GM18873 (cell line): ENCODE data around the gene CISH.

Experiments used
- ATAC-seq: cut with Tn5 transposase; IDR thresholded peaks from one replicate; pipeline ENCODE4 v1.9.1; 2021; ENCODE audit warnings: mild to moderate bottlenecking, moderate library complexity, moderate number of reproducible peaks; ENCODE audit not compliant: unreplicated experiment, low FRiP score

CISH gene

GRCh38 chr3:50575372-50575771 lies 36.2 kb downstream of the CISH start:
- ATAC-seq, result no peak

GRCh38 chr3:50574444-50574831 lies 37.1 kb downstream of the CISH start:
- ATAC-seq, result no peak

GRCh38 chr3:50573566-50574443 lies 37.8 kb downstream of the CISH start:
- no peak for ATAC-seq

GRCh38 chr3:50572801-50573371 lies 38.7 kb downstream of the CISH start:
- no peak for ATAC-seq

- ATAC-seq, result no peak
Observed at GRCh38 chr3:50572158-50572557, 39.4 kb downstream of the CISH start.

- ATAC-seq, result no peak
Observed at GRCh38 chr3:50571486-50571885, 40.1 kb downstream of the CISH start.

- ATAC-seq, result no peak
Observed at GRCh38 chr3:50570508-50571279, 40.9 kb downstream of the CISH start.

- ATAC-seq, result peak; percentile 46
Observed at GRCh38 chr3:50568947-50569749, 42.4 kb downstream of the CISH start, which contains the start of gene HEMK1. Gene HEMK1, plus strand, starts transcription at chr3:50569522. Its CDS starts 1,583 bp downstream, at chr3:50571105.

- ATAC-seq, result peak; percentile 76
Observed at GRCh38 chr3:50567386-50568167, 44.0 kb downstream of the CISH start, which contains the start of gene C3orf18. Gene C3orf18, minus strand, starts transcription at chr3:50567747. Its CDS starts 2,048 bp downstream, at chr3:50565699.

- no peak for ATAC-seq
Observed at GRCh38 chr3:50567011-50567385, 44.6 kb downstream of the CISH start.

GRCh38 chr3:50564321-50564720 lies 47.3 kb downstream of the CISH start:
- ATAC-seq, result no peak

GRCh38 chr3:50563867-50564266 lies 47.7 kb downstream of the CISH start:
- no peak for ATAC-seq

- ATAC-seq, result no peak
Observed at GRCh38 chr3:50562861-50563260, 48.7 kb downstream of the CISH start.

GRCh38 chr3:50559702-50560101 lies 51.9 kb downstream of the CISH start:
- ATAC-seq, result no peak

GRCh38 chr3:50557915-50558314 lies 53.7 kb downstream of the CISH start:
- no peak for ATAC-seq

GRCh38 chr3:50557106-50557505 lies 54.5 kb downstream of the CISH start:
- no peak for ATAC-seq
